RWPE1 (cell line): ENCODE data around the gene RINL.

Experiments
- CTCF ChIA-PET: fragments of 350-600 bp; sonication (Branson Sonifier 250); formaldehyde crosslinking; extraction: SDS; loops from one replicate; lab custom pipeline; 2021; lab: Yijun Ruan, JAX
- POLR2A ChIA-PET: fragments of 400-600 bp; formaldehyde crosslinking; extraction: SDS; loops from one replicate; lab custom pipeline; 2020; ENCODE audit warnings: antibody characterized with exemption; ENCODE audit not compliant: low non-redundant PET; lab: Yijun Ruan, JAX
- DNase-seq: peaks from one replicate; pipeline ENCODE4 v3.0.0; 2012; ENCODE audit warnings: low spot score
- H3K27ac ChIP-seq: fragments of 450-650 bp; 2 replicates; pipeline ENCODE4 v1.5.1; 2017
- CTCF ChIP-seq: fragments of 450-650 bp; conservative IDR thresholded peaks from 2 replicates; pipeline ENCODE4 v1.5.1; 2017; ENCODE audit warnings: low read depth, mild to moderate bottlenecking

Gene RINL

GRCh38 chr19:38848299-38849146 lies 29.6 kb downstream of the RINL start:
- H3K27ac ChIP-seq, result peak overlapping the region; percentile 99
- no peak for DNase-seq
- TF ChIP-seq CTCF, result no peak
- ChIA-PET POLR2A (interaction anchor here (0.5 to 1.3 kb wide), 4 partner anchors 8 to 82 kb away, joined by 3 to 5 read pairs (median 3); partner anchors contain the start of genes MRPS12 and SARS2), CTCF (interaction anchor here (0.8 kb wide), 1 partner anchor 10 kb away, joined by 6 read pairs; no protein-coding TSS in a partner anchor)

- no peak for TF ChIP-seq CTCF
- CTCF ChIA-PET, result interaction anchor here (0.6 kb wide), 1 partner anchor 41 kb away, joined by 3 read pairs; no protein-coding TSS in a partner anchor
- peak overlapping the region; percentile 99 for H3K27ac ChIP-seq
- no peak for DNase-seq
- POLR2A ChIA-PET, result no interaction called here
Measured at GRCh38 chr19:38846097-38846496, 32.0 kb downstream of the RINL start.

GRCh38 chr19:38845374-38846024 lies 32.6 kb downstream of the RINL start:
- TF ChIP-seq CTCF, result no peak
- DNase-seq, result no peak
- peak overlapping the region; percentile 99 for H3K27ac ChIP-seq
- POLR2A ChIA-PET, result no interaction called here
- CTCF ChIA-PET, result no interaction called here

GRCh38 chr19:38844093-38844686 lies 33.9 kb downstream of the RINL start:
- ChIA-PET CTCF (no interaction called here), POLR2A (no interaction called here)
- no peak for DNase-seq
- H3K27ac ChIP-seq, result peak overlapping the region; percentile 99
- no peak for TF ChIP-seq CTCF

GRCh38 chr19:38843175-38843758 lies 34.8 kb downstream of the RINL start:
- no peak for DNase-seq
- H3K27ac ChIP-seq, result peak overlapping the region; percentile 99
- POLR2A ChIA-PET, result no interaction called here
- TF ChIP-seq CTCF, result no peak
- CTCF ChIA-PET, result no interaction called here
